ENCODE results near the gene NPAS3.

DNA sequence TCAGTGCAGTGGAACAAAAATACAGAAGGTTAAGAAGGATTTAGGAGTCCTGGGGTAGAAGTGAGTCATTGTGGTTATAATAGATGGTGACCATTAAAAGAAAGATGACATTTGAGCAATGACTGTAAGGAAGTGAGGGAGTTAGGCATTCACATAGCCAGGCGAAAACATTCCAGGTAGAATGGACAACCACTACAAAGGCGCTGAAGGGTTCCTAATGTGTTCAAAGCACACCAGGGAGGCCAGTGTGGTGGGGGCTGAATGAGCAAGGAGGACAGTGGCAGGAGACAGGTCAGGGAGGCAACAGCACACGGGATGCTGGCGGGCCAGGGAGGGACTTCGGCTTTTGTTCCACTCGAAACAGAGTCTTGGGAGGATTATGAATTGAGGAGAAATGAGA, 129.9 kb downstream of the NPAS3 start:
- TF ChIP-seq POLR2A (IDR thresholded peaks at IDR 0.05) (no peak), EP300 (IDR thresholded peaks at IDR 0.05) (no peak), POLR2AphosphoS5 (IDR thresholded peaks at IDR 0.05) (no peak)
- TF ChIP-seq, protein P1, sequence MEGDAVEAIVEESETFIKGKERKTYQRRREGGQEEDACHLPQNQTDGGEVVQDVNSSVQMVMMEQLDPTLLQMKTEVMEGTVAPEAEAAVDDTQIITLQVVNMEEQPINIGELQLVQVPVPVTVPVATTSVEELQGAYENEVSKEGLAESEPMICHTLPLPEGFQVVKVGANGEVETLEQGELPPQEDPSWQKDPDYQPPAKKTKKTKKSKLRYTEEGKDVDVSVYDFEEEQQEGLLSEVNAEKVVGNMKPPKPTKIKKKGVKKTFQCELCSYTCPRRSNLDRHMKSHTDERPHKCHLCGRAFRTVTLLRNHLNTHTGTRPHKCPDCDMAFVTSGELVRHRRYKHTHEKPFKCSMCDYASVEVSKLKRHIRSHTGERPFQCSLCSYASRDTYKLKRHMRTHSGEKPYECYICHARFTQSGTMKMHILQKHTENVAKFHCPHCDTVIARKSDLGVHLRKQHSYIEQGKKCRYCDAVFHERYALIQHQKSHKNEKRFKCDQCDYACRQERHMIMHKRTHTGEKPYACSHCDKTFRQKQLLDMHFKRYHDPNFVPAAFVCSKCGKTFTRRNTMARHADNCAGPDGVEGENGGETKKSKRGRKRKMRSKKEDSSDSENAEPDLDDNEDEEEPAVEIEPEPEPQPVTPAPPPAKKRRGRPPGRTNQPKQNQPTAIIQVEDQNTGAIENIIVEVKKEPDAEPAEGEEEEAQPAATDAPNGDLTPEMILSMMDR (IDR thresholded peaks at IDR 0.05) = no peak
